ENCODE data around the gene CCP110. TPM values are rescaled to one million over a fixed set of nuclear protein-coding genes. Genes with fewer than 3 reads are reported as not detected.
A peak's percentile ranks its signal among the peaks of the same experiment; 100 is the strongest.

CCP110 gene
- total RNA-seq, 2 experiments from 2014 or later: 28.7 to 30.4 TPM

DNA sequence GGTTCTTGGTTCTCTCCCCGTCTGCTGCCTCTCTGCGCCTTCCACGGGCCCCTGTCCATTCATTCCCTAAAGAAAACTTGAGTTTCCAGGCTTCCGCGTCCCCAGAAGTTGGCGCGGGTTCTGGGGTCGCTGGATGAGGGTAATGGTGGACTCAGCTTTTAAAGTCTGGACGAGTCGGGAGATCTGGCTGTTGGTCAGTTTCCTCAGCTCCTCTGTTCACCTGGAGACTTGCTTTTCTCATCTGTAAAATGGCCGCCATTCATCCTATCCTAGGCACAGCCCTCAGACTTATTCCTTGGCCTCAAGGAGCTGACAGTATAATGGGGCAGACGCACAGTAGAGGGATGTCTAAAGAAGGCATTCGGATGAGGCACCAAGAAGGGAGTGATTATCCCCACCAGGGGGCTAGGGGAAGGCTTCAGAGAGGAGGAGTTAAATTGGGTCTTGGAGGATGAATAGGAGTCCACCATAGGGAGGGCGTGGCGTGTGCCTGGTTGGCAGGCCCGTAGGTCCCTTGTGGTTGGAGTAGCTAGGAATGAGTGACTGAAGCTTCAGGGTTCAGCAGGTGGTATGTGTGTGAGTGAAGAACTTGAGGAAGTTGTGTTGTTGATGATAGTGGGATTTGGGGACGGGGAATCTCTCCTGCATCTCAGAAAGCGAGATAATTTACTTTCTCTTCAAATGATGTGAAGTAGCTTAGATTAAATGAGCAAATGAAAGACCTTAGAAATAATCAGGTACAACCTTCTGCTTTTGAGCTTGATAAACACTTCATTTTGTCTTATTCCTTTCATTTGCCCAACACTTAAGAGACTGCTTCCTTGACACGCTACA lies 32.4 kb downstream of the CCP110 start:
- Mint-ChIP-seq H3K27me3 (no peaks in the 10 kb centered on the region), H3K4me1 (peaks cover 16% of the 10 kb centered on the region), H3K27ac (peak overlapping the region; percentile 72), H3K36me3 (no peaks in the 10 kb centered on the region), H3K4me3 (peak overlapping the region; percentile 86), H3K9me3 (no peaks in the 10 kb centered on the region)
- DNase-seq: peak; percentile 33

DNA sequence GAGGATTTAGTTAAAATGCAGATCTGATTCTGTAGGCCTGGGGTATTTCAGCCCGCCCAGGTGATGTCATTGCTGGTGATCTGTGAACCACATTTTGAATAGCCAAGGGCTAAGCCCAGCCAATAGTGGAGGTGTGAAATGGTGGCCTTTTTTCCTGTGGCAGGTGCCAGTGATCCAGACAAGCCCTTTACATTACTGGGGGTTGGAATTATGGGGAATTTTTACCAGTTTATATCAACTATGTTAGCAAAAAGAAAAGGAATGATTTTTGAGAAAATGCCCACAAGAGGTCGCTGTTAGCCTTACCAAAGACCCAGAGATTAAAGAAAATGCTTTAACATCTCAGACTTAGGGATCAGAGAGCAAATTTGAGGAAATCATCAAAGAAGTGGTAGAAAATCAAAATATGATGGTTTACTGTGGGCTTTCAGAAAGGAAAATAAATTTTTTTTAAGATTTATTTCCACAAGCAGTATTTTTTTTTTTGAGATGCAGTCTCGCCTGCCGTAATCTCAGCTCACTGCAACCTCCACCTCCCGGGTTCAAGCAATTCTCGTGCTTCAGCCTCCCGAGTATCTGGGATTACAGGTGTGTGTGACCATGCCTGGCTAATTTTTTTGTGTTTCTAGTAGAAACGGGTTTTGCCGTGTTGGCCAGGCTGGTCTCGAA lies 35.6 kb downstream of the CCP110 start:
- H3K36me3 Mint-ChIP-seq: peaks cover 7% of the 10 kb centered on the region
- peaks cover 2% of the 10 kb centered on the region for H3K9me3 Mint-ChIP-seq
- H3K4me1 Mint-ChIP-seq: peaks cover 10% of the 10 kb centered on the region
- no peak overlapping the region for H3K27ac Mint-ChIP-seq
- H3K27me3 Mint-ChIP-seq: no peaks in the 10 kb centered on the region
- H3K4me3 Mint-ChIP-seq: no peak overlapping the region
- no peak for DNase-seq

DNA sequence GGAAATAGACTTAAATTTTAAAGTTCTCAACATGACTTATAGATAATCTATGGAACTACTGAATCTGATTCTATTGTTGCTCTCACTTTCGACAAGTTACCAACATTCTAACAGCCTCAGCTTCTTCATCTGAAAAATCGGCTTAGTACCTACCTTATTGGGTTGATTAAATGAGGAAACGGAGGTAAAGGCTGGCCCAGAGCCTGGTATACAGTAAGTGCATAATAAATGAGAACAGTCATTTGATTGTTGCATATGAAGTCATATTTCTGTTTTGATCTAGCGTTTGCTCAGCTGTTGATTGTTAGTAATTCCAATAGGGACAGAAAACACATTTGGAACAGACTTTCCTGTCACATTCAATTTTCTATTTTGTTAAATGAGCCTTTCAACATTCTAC lies 36.3 kb downstream of the CCP110 start:
- peaks cover 10% of the 10 kb centered on the region for H3K36me3 Mint-ChIP-seq
- H3K9me3 Mint-ChIP-seq: peaks cover 2% of the 10 kb centered on the region
- no peak for DNase-seq
- H3K4me3 Mint-ChIP-seq: no peak overlapping the region
- no peak overlapping the region for H3K27ac Mint-ChIP-seq
- peaks cover 10% of the 10 kb centered on the region for H3K4me1 Mint-ChIP-seq
- H3K27me3 Mint-ChIP-seq: no peaks in the 10 kb centered on the region

DNA sequence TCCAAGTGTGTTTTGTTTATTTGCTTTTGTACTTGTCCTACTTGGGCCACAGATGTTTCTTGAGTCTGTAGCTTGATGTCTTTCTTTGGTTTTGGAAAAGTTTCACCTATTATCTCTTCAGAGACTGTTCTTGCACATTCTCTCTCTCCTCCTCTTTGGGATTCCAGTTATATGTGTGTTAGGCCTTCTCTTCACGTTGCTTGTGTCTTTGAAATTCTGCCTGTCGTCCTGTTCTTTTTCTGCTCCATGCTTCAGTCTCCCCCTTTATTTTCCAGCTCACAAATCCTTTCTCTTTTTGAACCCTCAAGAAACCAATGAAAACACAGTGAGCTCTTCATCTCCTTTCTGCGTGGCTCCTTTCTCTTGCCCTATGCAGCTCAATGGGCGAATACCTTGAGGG lies 39.6 kb downstream of the CCP110 start:
- DNase-seq: no peak
- Mint-ChIP-seq H3K27me3 (no peaks in the 10 kb centered on the region), H3K9me3 (peaks cover 2% of the 10 kb centered on the region), H3K36me3 (peaks cover 15% of the 10 kb centered on the region), H3K4me1 (peaks cover 4% of the 10 kb centered on the region), H3K4me3 (no peak overlapping the region), H3K27ac (no peak overlapping the region)

DNA sequence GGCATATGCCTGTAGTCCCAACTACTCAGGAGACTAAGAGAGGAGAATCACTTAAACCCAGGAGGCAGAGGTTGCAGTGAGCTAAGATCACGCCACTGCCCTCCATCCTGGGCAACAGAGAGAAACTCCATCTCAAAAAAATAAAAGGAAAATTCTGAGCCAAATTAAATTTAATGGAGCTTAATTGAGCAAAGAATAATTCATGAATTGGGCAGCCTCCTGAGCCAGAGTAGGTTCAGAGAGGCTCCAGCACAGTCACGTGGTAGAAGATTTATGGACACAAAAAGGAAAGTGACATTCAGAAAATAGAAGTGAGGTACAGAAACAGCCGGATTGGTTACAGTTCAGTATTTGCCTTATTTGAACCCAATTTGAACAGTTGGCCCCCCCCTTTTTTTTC lies 42.6 kb downstream of the CCP110 start:
- peaks cover 2% of the 10 kb centered on the region for H3K9me3 Mint-ChIP-seq
- H3K36me3 Mint-ChIP-seq: peaks cover 15% of the 10 kb centered on the region
- no peak overlapping the region for H3K4me3 Mint-ChIP-seq
- no peak overlapping the region for H3K27ac Mint-ChIP-seq
- no peak for DNase-seq
- no peaks in the 10 kb centered on the region for H3K27me3 Mint-ChIP-seq
- H3K4me1 Mint-ChIP-seq: peaks cover 2% of the 10 kb centered on the region

DNA sequence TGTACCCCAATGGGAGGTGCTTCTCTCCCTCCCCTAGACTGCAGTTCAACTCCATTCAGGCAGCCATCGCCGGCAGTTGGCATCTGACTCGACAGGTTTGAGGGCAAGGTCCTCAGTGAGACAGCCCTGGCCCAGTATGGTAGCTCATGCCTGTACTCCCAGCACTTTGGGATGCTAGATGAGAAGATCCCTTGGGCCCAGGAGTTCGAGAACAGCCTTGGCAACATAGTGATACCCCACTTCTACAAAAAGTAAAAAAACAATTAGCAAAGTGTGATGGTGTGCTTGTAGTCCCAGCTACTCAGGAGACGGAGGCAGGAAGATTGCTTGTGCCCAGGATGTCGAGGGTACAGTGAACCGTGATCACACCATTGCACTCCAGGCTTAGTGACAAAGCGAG lies 43.8 kb downstream of the CCP110 start:
- no peak overlapping the region for H3K27ac Mint-ChIP-seq
- no peak for DNase-seq
- peaks cover 2% of the 10 kb centered on the region for H3K9me3 Mint-ChIP-seq
- peaks cover 2% of the 10 kb centered on the region for H3K4me1 Mint-ChIP-seq
- H3K4me3 Mint-ChIP-seq: no peak overlapping the region
- H3K36me3 Mint-ChIP-seq: peaks cover 15% of the 10 kb centered on the region
- H3K27me3 Mint-ChIP-seq: no peaks in the 10 kb centered on the region

DNA sequence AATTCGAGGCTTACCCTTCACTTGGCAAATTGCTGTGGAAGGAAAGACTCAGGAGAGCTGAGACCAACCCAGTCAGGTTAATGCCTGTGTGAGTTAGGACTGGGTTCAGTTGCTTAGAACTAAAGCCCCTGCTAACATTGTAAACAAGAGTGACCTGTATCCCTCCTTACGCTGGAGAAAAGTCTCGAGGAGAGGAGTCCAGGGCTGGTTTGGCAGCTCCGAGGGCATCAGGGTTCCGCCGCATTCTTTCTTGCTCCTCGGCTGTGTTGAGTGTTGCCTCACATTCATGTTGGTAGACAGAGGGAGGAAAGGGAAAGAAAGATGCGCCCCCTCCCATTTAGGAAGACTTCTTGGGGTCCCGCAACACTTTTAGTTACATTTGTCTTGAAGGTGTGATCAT lies 50.3 kb downstream of the CCP110 start:
- Mint-ChIP-seq H3K9me3 (no peaks in the 10 kb centered on the region), H3K36me3 (peaks cover 32% of the 10 kb centered on the region), H3K4me3 (no peak overlapping the region), H3K27me3 (no peaks in the 10 kb centered on the region), H3K4me1 (no peaks in the 10 kb centered on the region), H3K27ac (no peak overlapping the region)
- DNase-seq: no peak

DNA sequence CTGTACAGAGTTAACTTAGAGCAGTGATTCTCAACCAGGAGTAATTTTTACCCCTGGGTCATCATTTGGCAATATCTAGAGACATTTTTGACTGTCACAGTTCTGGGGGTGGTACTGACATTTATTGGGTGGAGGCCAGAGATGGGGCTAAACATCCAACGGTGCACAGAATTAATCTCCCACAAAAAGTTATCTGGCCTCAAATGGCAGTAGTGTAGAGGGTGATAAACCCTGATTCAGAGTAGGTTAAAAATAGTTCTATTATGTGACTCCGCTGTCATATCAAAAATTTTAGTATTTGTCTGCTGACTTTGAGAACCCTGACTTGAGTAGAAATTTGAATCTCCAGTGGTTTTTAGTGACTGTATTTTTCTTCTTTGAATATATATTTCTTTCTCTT lies 50.9 kb downstream of the CCP110 start:
- no peak overlapping the region for H3K4me3 Mint-ChIP-seq
- no peak overlapping the region for H3K27ac Mint-ChIP-seq
- DNase-seq: no peak
- no peaks in the 10 kb centered on the region for H3K4me1 Mint-ChIP-seq
- H3K9me3 Mint-ChIP-seq: no peaks in the 10 kb centered on the region
- H3K27me3 Mint-ChIP-seq: no peaks in the 10 kb centered on the region
- H3K36me3 Mint-ChIP-seq: peaks cover 36% of the 10 kb centered on the region

DNA sequence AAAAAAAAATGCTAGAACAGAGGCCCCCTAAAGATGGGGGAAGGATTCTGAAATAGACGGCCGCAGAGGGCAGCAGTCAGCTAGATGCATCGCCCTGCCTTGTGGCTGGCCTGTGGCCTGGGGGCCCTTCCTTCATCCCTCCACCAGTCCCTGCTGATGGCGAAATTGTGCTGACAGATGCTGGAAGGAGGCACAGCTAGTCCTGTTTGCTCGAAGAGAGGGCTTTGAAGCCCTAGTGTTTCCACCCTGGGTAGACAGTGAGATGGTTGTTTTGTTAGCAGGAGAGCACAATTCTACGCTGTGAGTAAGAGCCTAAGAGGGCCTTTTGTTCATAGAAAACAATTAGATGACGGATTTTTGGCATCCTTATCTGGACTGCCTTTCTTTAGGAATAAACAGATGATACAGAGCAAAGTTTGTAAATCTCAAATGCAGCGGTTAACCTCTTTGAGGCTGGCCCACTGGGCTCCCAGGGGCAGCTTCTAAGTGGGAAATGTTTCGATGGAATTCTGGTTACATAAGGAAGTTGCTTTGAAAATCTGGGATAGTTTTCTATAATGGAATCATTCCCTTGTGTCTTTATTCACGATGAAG lies 54.7 kb downstream of the CCP110 start:
- H3K9me3 Mint-ChIP-seq: peaks cover 4% of the 10 kb centered on the region
- no peak overlapping the region for H3K4me3 Mint-ChIP-seq
- no peak overlapping the region for H3K27ac Mint-ChIP-seq
- H3K27me3 Mint-ChIP-seq: no peaks in the 10 kb centered on the region
- no peak for DNase-seq
- peaks cover 54% of the 10 kb centered on the region for H3K36me3 Mint-ChIP-seq
- H3K4me1 Mint-ChIP-seq: no peaks in the 10 kb centered on the region

DNA sequence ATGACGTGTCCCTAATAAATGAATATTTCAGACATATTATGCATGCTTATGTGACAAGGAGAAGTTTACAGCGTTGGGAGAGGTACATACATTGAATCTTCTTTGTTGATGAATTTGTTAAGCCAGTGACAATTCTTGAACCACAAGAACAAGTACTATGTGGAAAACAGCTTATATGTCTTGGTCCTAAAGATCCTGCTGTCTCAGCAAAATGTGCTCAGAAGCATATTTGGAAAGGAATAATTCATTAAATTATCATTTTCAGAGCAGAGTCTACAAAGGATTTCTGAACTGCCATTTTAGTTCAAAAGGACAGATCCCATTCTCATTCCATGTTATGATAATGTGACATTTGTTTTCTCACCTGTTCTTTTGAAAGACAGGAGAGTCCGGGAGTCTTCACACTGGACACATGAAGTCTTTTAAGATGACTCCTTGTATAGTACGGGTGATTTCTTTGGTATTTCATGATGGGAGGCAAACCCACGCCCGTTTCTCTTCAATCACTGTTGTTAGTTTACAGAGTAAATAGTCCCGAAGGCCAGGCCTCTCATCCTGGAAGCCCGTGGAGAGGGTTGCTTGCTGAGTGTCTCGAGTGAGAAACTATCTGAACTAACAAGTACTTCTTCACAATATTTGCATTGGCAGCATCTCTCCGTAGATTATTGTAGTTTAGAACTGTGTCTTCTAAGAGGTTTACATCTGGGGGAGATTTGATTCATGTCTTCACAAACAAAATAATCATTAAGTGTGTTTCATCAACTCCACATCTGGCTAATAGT lies 58.5 kb downstream of the CCP110 start:
- Mint-ChIP-seq H3K9me3 (peaks cover 4% of the 10 kb centered on the region), H3K4me3 (no peak overlapping the region), H3K36me3 (peaks cover 52% of the 10 kb centered on the region), H3K27me3 (no peaks in the 10 kb centered on the region), H3K4me1 (peaks cover 8% of the 10 kb centered on the region), H3K27ac (no peak overlapping the region)
- DNase-seq: no peak

DNA sequence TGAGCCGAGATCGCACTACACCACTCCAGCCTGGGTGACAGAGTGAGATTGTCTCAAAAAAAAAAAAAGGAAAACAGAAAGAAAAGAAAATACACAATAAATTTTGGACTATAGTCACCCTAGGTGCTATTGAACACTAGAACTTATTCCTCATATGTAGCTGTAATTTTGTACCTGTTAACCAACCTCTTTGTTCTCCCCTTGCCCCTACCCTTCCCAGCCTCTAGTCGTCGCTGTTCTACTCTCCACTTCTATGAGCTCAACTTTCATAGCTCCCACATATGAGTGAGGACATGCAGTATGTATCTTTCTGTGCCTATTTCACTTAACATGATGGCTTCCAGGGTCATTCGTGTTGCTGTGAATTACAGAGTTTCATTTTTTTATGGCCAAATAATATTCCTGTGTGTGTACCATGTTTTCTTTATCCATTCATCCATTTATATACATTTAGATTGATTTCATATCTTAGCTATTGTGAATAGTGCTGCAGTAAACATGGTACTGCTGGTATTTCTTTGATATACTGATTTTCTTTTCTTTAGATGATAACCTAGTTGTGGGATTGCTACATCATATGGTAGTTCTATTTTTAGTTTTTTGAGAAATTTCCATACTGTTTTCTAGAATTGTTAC lies 60.0 kb downstream of the CCP110 start:
- H3K27ac Mint-ChIP-seq: peak overlapping the region; percentile 56
- peaks cover 13% of the 10 kb centered on the region for H3K4me1 Mint-ChIP-seq
- no peak overlapping the region for H3K4me3 Mint-ChIP-seq
- H3K9me3 Mint-ChIP-seq: peaks cover 4% of the 10 kb centered on the region
- peaks cover 48% of the 10 kb centered on the region for H3K36me3 Mint-ChIP-seq
- no peak for DNase-seq
- H3K27me3 Mint-ChIP-seq: no peaks in the 10 kb centered on the region

DNA sequence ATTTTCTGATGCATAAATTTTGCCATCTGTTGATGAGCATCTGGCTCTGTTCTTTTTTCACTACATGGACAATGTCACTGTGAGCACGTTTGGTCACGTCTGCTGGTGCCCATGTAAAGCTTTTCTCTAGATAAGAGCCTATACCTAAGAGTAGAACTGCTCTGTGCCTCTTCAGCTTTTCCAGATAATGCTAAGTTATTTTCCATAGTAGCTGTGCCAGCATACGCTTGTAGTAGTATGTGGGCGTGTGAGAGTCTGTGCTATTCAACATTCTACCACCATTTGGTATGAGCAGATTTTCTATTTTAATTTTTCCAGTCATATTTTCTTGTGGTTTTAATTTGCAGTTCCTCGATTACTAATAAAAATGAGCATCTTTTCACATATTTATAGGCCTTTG lies 64.9 kb downstream of the CCP110 start:
- H3K27ac Mint-ChIP-seq: peak overlapping the region; percentile 48
- H3K27me3 Mint-ChIP-seq: no peaks in the 10 kb centered on the region
- H3K4me1 Mint-ChIP-seq: peaks cover 18% of the 10 kb centered on the region
- H3K9me3 Mint-ChIP-seq: no peaks in the 10 kb centered on the region
- H3K4me3 Mint-ChIP-seq: no peak overlapping the region
- DNase-seq: no peak
- H3K36me3 Mint-ChIP-seq: peaks cover 24% of the 10 kb centered on the region

DNA sequence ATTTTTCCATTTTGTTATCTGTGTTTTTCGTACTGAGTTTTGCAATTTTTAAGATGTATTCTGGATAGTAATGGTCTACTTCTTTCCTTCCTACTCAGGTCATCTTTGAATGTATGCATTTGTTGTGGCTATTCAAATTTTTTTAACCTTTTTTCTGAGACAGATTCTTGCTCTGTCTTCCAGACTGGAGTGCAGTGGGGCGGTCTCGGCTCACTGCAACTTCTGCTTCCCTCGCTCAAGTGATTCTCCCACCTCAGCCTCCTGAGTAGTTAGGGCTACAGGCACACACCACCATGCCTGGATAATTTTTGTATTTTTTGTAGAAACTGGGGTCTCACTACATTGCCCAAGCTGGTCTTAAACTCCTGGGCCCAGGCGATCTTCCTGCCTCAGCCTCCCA lies 65.4 kb downstream of the CCP110 start:
- DNase-seq: no peak
- Mint-ChIP-seq H3K36me3 (peaks cover 23% of the 10 kb centered on the region), H3K9me3 (no peaks in the 10 kb centered on the region), H3K4me3 (no peak overlapping the region), H3K27ac (peak overlapping the region; percentile 48), H3K27me3 (no peaks in the 10 kb centered on the region), H3K4me1 (peaks cover 14% of the 10 kb centered on the region)

DNA sequence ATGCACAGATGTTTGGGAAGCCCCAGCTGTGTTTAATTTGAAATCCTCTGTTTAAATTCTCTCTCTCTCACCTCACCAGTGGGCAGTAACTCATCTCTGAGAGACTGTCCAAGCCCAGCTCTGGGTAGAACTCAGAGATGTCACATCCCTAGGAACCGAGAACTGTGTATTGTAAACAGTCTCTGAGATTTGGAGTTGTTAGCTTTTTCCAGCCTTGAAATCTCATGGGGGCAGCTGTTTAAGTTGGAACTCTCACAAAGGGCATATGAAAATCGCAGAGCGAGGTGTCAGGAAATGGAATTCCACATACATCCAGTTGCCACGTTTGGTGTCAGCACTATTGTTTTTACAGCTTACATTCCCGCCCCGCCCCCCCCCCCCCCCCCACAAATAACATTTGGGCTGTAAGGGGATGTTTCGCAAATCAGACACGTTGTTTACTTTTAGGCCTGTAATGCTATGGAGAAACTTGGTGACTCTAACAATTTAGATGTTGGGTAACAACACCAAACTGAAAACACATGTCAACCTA lies 66.1 kb downstream of the CCP110 start:
- Mint-ChIP-seq H3K27ac (no peak overlapping the region), H3K4me3 (no peak overlapping the region), H3K36me3 (peaks cover 23% of the 10 kb centered on the region), H3K4me1 (peaks cover 12% of the 10 kb centered on the region), H3K27me3 (no peaks in the 10 kb centered on the region), H3K9me3 (no peaks in the 10 kb centered on the region)
- no peak for DNase-seq
